IPS-NIHi7 (cell line): ENCODE measurements around the gene DPP9.
"Not testable (repeated sequence)": the region's sequence is repeated elsewhere in the genome, so short reads cannot be mapped to it uniquely, and the experiment has no call there.

ENCODE experiments used
- DNase-seq: peaks from one replicate; pipeline ENCODE4 v3.0.0; 2012; ENCODE audit warnings: mixed read lengths; ENCODE audit errors: extremely low spot score

DPP9 gene

GRCh38 chr19:4740092-4740491 is 16.4 kb upstream of the DPP9 start:
- DNase-seq: no peak

DNA sequence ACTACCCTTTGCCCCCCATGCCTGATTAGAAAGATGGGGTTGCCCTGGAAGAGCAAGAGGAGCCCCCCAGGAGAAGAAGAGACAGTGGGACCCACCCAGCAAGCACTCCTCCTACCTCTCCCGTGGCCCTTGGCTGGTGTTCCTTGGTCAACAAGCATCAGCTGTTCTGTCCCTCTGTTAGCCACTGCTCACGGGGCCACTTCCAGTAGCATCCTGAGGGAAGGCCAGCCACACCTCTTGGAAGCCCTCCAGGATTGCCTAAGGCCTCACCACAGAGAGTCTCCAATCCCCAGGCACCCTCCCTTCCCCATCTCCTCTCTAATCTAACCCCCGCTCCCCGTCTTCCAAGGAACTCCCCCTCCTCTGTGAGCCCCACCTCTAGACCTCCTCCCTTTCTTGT is 15.1 kb upstream of the DPP9 start:
- no peak for DNase-seq

- DNase-seq: no peak
Measured at GRCh38 chr19:4737955-4738600, 14.4 kb upstream of the DPP9 start.

- no peak for DNase-seq
Measured at GRCh38 chr19:4733755-4734345, 10.2 kb upstream of the DPP9 start.

GRCh38 chr19:4732680-4733114 is 9.1 kb upstream of the DPP9 start:
- peak; percentile 88 for DNase-seq

DNA sequence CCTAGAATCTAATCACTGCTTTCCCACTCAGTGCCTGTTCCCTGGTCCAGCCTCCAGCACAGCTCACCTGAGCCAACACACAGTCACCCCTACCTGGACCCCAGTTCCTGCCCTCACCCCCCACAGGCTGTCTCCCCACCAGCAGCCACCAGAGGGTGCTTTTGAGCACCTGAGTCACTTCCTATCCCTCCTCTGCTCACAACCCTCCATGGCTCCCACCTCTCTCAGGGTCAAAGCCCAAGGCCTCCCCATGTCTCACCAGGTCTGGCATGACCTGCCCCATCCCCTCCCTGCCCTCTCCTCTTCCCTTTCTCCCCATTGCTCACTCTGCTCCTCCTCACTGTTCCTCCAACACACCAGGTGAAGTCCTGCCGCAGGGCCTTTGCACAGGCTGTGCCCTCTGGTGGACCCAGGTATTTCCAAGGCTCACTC is 7.1 kb upstream of the DPP9 start:
- DNase-seq: peak; percentile 51

- DNase-seq: no peak
Measured at GRCh38 chr19:4728871-4729270, 5.2 kb upstream of the DPP9 start.

DNA sequence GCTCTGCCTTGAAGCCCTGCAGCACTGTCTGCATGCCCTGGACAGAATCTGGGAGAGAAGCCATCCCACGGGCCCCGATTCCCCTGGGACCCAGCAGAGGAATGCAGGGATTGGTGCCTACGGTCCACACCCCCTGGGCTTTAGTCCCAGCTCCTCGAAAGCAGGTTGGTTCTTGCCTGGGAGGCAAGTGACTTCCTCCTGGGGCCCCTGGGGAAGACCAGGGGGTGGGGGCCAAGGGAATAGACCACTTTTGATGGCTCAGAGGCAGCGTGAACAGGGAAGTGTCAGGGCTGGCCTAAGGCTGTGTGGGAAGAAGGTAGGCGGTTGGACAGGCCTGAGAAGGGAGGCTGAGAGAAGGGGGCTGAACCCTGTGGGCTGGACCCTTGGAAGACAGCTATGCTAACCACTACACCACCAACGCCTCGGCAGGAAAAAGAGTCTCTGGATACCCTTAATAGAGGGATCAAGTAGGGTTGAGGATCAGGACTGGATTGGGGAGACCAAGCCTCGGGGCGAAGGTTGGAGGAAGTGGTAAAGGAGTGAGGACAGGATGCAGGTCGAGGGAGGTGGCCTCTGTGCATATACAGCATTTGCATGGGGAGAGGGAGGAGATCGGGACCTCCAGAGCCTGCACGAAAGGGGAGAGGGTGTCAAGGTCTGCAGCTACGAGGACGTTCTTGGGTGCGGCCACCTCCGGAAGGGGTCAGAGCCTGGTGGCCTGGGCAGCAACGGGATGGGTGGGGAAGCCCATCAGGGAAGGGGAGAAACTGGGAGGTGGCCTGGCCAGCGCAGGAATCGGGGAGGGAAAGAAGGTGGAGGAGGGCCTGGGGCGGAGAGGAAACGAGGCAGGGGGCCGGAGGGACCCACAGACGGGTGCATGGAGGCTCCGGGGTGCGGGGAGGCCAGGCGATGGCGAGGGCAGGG is 709 bp downstream of the DPP9 start:
- no peak for DNase-seq

GRCh38 chr19:4721196-4721595 is 2.4 kb downstream of the DPP9 start:
- no peak for DNase-seq

GRCh38 chr19:4720037-4720700 is 3.5 kb downstream of the DPP9 start:
- no peak for DNase-seq

DNA sequence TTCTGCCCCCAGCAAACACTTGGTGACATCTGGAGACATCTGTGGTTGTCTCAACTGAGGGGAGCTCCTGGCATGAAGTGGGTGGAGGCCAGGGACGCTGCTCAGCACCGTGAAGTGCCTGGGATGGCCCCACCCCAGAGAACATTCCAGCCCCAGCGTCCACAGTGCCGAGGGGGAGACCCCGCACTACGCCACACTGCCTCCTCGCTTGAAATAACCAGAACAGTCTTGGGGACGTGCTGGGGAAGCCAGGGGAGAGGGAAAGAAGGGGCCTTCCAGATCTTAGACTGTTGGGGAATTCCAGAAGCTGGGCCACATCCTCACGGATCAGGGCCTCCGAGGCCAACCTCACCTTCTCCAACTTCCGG is 4.2 kb downstream of the DPP9 start:
- DNase-seq: no peak

- no peak for DNase-seq
Measured at GRCh38 chr19:4717966-4718701, 5.5 kb downstream of the DPP9 start.

- DNase-seq: no peak
Measured at GRCh38 chr19:4717191-4717965, 6.3 kb downstream of the DPP9 start.

GRCh38 chr19:4715529-4716221 is 8.0 kb downstream of the DPP9 start:
- no peak for DNase-seq

DNA sequence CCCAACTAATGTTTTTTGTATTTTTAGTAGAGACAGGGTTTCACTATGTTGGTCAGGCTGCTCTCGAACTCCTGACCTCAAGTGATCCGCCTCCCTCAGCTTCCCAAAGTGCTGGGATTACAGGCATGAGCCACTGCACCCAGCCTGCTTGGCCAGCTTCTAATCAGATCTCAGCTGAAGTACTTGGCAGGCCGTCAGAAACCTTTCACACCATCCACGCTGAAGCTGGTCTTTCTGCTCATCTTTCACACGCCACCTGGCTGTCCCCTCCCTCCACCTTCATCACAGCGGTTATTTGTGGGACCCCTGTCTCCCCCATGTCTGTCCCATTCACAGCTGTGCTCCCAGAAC is 8.5 kb downstream of the DPP9 start:
- not testable (repeated sequence) for DNase-seq

DNA sequence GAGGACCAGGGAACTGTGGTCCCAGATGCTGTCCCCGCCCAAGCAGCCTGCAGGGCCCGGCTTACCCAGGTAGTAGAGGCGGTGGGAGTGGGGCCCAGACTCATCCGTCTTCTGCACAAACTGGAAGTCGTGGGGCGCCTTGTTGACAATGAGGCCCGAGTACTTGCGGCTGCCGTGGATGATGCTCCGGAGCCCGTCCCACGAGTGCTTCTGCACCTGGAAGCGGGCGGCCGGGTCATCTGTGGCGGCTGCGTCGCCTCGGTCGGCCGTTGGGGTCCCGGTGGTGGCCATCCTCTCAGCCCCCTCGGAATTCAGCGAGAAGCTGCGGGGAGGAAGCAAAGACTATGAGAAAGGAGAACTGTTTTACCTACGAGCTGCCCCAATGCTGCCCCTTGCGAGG is 9.6 kb downstream of the DPP9 start:
- no peak for DNase-seq

GRCh38 chr19:4713384-4713951 is 10.2 kb downstream of the DPP9 start:
- no peak for DNase-seq

DNA sequence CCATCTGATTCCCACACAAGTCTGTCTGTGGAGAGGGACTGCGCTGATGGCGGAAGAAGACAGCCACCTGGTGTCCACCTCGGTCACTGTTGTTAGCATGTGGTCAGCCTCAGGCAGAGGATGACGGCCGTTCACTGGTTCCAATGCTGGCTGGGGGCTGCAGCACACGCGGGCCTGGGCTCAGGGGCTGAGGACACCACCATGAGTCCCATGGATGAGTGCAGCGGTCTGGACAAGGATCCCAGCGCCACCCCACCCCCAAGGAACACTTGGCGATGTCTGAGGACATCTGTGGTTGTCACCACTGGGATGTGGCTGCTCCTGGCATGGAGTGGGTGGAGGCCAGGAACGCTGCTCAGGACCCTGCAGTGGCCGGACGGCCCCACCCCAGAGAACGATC is 10.9 kb downstream of the DPP9 start:
- DNase-seq: no peak

DNA sequence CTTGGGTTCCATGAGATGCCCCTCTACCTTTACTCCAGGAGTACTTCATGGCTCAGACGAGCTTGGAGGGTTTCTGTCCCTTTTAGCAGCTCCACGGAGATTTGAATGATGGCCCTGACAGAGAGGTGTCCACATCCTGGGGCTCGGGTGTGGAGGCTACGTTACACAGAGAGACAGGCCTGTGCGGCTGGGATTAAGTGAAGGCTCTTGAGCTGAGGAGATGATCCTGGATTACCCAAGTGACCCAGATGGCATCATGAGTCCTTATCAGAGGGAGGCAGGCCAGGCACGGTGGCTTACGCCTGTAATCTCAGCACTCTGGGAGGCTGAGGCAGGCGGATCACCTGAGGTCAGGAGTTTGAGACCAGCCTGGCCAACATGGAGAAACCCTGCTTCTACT is 12.4 kb downstream of the DPP9 start:
- DNase-seq: no peak

DNA sequence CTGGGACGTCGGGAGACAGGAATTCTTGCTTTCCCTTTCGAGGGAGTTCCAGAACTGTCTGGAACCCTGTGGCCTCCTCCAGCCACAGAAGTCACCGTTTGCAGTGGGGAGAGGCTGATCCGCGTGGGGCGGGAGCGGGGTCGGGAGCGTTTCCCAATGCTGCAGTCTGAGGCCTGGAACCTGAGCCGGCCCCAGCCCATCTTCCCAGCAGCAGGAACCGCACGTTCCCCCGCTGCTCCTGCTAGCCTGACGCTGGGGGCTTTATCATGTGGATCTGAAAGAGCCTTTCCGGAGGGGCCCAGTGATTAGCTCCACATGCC is 13.4 kb downstream of the DPP9 start:
- DNase-seq: no peak
